ENCODE data around the gene PGBD2. TPM values are rescaled to one million over a fixed set of nuclear protein-coding genes. Genes with fewer than 3 reads are reported as not detected.

The PGBD2 gene
- total and polyA plus RNA-seq, 9 of the 15 experiments (the other 6 are each of a cell fraction or from before 2014, with no cell fraction given), result 11.9 to 21.8 (median 14.7) TPM

DNA sequence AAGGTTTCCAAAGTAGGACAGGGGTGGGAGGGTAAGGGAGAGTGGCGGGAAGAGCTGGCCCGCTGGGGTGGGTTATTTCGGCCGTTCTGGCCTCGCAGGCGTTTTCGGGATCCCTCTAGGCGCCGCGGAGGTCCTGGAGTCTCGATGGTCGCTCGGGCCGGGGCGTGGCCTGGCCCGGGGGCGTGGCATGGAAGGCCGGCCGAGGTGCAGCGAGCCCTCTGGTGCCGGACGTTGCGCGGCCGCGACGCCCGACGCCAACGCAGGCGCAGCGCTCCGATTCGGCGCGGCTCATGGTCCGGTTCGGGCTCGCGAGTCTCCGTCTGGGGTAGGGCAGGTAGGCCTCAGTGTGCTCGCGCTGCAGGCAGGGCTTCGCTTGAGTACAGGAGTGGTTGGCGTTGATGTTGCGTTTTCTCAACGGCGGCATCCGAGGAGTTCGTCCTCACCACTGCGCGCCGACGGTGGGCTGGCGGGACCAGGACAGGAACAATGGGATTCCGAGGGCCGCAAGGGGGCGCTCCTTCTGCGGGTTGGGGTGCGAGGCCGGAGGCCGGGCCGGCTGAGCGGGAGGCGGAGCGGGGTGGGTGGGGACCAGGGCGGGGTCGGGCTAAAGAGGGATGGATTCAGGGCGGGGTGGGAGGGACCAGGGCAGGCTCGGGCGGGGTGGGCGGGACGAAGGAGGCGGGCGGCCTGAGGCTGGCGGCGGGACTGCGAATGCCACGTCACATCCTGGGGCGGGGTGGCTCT lies at the start of gene PGBD2 (continued):
- TF ChIP-seq SNAPC5 (CRISPR knock-in tag; IDR thresholded peaks at IDR 0.05) (no peak), SREBF2 (CRISPR knock-in tag; IDR thresholded peaks at IDR 0.05) (no peak), LCOR (CRISPR knock-in tag; IDR thresholded peaks at IDR 0.05) (peak; percentile 95), ZBED1 (IDR thresholded peaks at IDR 0.05) (no peak), DACH1 (IDR thresholded peaks at IDR 0.05; ENCODE audit: partially characterized antibody) (peak; percentile 49), FOXJ3 (CRISPR knock-in tag; IDR thresholded peaks at IDR 0.05) (no peak), ZNF707 (CRISPR knock-in tag; conservative IDR thresholded peaks at IDR 0.05) (no peak), TGIF2 (CRISPR knock-in tag; IDR thresholded peaks at IDR 0.05) (no peak), BRCA1 (IDR thresholded peaks at IDR 0.05) (no peak), BRCA1 (CRISPR knock-in tag; IDR thresholded peaks at IDR 0.05) (no peak), HINFP (tag; conservative IDR thresholded peaks at IDR 0.05; ENCODE audit: low read depth) (no peak), SMARCA4 (IDR thresholded peaks at IDR 0.05) (no peak), STAT5B (CRISPR knock-in tag; IDR thresholded peaks at IDR 0.05) (no peak), ADNP (tag; IDR thresholded peaks at IDR 0.05) (peak; percentile 90; the same call in 1 of the 2 replicates), MEF2D (tag; conservative IDR thresholded peaks at IDR 0.05; ENCODE audit: low read depth) (0 out of 2 replicates have a peak, but pooled peaks have one; percentile 9), CTCFL (IDR thresholded peaks at IDR 0.05; ENCODE audit: borderline replicate concordance, insufficient read depth, low read depth, low read length, poor library complexity, severe bottlenecking) (peak; percentile 93), ELF2 (CRISPR knock-in tag; IDR thresholded peaks at IDR 0.05) (0 out of 2 replicates have a peak, but pooled peaks have one; percentile 22), CREM (IDR thresholded peaks at IDR 0.05; ENCODE audit: low read depth) (peak; percentile 89), ZFP1 (CRISPR knock-in tag; IDR thresholded peaks at IDR 0.05) (no peak), RAD21 (CRISPR knock-in tag; conservative IDR thresholded peaks at IDR 0.05 in 1 of 2, IDR thresholded peaks at IDR 0.05 in 1 of 2) (peak; percentile 79 to 88), ETS2 (tag; IDR thresholded peaks at IDR 0.05; ENCODE audit: borderline replicate concordance, poor library complexity, severe bottlenecking) (no peak), ZNF347 (CRISPR knock-in tag; IDR thresholded peaks at IDR 0.05; ENCODE audit: low read depth) (no peak)
- TF ChIP-seq, protein P1, sequence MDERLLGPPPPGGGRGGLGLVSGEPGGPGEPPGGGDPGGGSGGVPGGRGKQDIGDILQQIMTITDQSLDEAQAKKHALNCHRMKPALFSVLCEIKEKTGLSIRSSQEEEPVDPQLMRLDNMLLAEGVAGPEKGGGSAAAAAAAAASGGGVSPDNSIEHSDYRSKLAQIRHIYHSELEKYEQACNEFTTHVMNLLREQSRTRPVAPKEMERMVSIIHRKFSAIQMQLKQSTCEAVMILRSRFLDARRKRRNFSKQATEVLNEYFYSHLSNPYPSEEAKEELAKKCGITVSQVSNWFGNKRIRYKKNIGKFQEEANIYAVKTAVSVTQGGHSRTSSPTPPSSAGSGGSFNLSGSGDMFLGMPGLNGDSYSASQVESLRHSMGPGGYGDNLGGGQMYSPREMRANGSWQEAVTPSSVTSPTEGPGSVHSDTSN (CRISPR knock-in tag; IDR thresholded peaks at IDR 0.05; ENCODE audit: low read depth), result no peak
- TF ChIP-seq, protein P1 (tag; conservative IDR thresholded peaks at IDR 0.05; ENCODE audit: low read depth), result no peak
